ENCODE data around the gene WDFY4.

DNA sequence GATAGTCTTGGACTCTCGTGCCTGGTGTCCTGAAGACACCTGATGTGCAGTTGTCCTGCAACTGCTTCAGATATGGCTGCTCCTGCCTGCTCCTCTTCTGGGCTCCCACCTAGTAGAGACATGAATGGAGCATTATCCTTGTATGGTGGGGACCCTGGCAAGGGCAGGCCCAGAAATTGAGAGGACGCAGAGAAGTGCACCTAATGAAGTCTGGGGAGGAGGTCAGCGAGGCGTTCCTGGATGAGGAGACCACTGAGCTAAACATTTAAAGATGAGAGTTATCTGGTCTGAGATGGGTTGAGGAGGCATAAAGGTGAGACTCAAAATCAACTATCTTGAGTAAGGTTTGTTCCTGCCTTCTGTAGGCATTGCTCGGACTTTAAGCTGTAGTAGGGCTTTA lies 66.3 kb downstream of the WDFY4 start:
- TF ChIP-seq, protein P1, sequence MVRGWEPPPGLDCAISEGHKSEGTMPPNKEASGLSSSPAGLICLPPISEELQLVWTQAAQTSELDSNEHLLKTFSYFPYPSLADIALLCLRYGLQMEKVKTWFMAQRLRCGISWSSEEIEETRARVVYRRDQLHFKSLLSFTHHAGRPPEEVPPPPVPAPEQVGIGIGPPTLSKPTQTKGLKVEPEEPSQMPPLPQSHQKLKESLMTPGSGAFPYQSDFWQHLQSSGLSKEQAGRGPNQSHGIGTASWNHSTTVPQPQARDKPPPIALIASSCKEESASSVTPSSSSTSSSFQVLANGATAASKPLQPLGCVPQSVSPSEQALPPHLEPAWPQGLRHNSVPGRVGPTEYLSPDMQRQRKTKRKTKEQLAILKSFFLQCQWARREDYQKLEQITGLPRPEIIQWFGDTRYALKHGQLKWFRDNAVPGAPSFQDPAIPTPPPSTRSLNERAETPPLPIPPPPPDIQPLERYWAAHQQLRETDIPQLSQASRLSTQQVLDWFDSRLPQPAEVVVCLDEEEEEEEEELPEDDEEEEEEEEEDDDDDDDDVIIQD (CRISPR knock-in tag; IDR thresholded peaks at IDR 0.05), result no peak
- TF ChIP-seq U2AF2 (optimal IDR thresholded peaks at IDR 0.05; ENCODE audit: low read depth, low read length) (no peak), CREM (IDR thresholded peaks at IDR 0.05; ENCODE audit: low read depth) (no peak), CTCF (IDR thresholded peaks at IDR 0.05 in 2 of 3, conservative IDR thresholded peaks at IDR 0.05 in 1 of 3; ENCODE audit: insufficient read depth in 2 of 3, low read depth in 1 of 3, low read length in 3 of 3) (no peak)
- TF ChIP-seq, protein P2, sequence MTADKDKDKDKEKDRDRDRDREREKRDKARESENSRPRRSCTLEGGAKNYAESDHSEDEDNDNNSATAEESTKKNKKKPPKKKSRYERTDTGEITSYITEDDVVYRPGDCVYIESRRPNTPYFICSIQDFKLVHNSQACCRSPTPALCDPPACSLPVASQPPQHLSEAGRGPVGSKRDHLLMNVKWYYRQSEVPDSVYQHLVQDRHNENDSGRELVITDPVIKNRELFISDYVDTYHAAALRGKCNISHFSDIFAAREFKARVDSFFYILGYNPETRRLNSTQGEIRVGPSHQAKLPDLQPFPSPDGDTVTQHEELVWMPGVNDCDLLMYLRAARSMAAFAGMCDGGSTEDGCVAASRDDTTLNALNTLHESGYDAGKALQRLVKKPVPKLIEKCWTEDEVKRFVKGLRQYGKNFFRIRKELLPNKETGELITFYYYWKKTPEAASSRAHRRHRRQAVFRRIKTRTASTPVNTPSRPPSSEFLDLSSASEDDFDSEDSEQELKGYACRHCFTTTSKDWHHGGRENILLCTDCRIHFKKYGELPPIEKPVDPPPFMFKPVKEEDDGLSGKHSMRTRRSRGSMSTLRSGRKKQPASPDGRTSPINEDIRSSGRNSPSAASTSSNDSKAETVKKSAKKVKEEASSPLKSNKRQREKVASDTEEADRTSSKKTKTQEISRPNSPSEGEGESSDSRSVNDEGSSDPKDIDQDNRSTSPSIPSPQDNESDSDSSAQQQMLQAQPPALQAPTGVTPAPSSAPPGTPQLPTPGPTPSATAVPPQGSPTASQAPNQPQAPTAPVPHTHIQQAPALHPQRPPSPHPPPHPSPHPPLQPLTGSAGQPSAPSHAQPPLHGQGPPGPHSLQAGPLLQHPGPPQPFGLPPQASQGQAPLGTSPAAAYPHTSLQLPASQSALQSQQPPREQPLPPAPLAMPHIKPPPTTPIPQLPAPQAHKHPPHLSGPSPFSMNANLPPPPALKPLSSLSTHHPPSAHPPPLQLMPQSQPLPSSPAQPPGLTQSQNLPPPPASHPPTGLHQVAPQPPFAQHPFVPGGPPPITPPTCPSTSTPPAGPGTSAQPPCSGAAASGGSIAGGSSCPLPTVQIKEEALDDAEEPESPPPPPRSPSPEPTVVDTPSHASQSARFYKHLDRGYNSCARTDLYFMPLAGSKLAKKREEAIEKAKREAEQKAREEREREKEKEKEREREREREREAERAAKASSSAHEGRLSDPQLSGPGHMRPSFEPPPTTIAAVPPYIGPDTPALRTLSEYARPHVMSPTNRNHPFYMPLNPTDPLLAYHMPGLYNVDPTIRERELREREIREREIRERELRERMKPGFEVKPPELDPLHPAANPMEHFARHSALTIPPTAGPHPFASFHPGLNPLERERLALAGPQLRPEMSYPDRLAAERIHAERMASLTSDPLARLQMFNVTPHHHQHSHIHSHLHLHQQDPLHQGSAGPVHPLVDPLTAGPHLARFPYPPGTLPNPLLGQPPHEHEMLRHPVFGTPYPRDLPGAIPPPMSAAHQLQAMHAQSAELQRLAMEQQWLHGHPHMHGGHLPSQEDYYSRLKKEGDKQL (CRISPR knock-in tag; IDR thresholded peaks at IDR 0.05; ENCODE audit: borderline replicate concordance), result no peak
